DMS153 (cell line): ENCODE results near the gene CDIP1.

ENCODE experiments used
- DNase-seq: peaks from one replicate; lab custom pipeline; 2025; lab: John Stamatoyannopoulos, UW

CDIP1 gene

DNA sequence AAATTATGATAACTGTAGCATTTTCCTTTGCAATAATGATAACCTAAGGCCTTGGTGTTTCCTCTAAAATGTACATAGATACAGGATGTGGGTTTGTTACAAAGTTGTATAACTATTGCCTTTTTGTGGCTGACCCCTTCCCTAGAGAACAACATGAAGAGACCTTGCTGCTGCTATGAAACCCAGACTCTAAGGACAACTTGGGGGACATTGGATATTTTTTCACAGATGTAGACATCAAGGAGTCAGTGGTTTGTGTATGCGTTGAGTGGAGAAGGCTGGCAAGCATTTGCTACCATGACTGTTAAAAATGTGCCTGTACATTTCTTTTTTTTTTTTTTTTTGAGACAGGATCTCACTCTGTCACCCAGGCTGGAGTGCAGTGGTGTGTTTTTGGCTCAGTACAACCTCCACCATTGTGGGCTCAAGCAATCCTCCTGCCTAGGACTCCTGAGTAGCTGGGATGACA, 50.0 kb downstream of the CDIP1 start:
- no peak for DNase-seq

DNA sequence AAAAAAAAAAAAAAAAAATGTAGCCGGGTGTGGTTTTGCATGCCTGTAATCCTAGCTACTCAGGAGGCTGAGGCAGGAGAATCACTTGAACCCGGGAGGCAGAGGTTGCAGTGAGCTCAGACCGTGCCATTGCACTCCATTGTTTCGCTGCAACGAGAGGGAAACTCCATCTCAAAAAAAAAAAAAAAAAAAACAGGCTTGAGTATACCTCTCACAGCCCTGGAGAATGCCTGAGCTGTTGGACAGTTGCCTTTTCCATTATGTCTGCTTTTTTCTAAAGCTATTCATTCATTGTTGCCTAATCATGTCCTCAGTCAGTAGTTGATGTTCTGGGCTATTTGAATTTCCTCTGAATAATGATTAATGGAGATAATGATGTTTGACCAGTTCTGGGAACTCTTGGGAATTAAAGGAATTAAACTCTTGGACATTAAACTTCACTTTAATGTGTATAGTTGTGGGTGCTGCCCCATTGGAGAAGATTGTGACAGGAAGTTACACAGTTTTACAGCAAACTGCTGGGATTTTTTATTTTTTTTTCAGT, 50.5 kb downstream of the CDIP1 start:
- no peak for DNase-seq

- no peak for DNase-seq
Observed at GRCh38 chr16:4486126-4486893, 52.3 kb downstream of the CDIP1 start.

GRCh38 chr16:4481963-4482362, 56.6 kb downstream of the CDIP1 start:
- no peak for DNase-seq

DNA sequence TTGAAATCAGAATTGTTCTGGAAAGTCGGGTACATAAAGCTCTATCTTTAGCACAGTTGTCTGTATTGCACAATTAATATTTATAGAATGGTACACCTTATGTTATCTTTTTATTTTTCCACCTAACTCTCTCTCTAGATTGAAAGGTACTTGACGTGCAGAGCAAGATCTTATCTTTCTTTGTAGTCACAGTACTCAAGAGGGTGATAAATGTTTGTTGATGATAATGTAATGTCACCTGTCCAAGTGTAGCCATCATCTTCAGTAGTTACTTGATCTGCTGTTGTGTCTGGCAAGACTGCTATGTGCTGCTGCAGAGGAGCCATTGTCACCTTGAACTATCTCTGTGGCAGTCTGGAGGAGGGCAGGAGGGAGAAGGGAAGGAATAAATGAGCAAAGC, 57.0 kb downstream of the CDIP1 start:
- no peak for DNase-seq

DNA sequence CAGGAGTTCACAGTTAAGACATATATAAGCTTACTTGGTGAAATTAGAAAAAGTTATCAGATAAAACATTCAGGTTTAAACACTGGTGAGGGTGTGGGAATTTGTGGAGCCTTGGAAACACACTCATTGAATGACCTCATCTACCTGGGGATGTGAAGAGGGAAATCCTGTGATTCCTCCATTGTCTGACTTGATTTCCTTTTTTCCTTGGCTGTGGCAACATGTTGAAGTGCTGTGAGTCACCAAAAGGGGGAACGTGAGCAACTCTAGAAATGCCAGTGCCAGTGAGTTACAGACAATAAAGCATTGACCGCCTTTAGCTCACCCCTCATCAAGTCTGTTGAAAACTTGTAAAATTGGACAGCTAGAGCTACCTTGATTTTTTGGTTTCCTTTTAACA, 60.6 kb downstream of the CDIP1 start:
- DNase-seq: peak; percentile 36

DNA sequence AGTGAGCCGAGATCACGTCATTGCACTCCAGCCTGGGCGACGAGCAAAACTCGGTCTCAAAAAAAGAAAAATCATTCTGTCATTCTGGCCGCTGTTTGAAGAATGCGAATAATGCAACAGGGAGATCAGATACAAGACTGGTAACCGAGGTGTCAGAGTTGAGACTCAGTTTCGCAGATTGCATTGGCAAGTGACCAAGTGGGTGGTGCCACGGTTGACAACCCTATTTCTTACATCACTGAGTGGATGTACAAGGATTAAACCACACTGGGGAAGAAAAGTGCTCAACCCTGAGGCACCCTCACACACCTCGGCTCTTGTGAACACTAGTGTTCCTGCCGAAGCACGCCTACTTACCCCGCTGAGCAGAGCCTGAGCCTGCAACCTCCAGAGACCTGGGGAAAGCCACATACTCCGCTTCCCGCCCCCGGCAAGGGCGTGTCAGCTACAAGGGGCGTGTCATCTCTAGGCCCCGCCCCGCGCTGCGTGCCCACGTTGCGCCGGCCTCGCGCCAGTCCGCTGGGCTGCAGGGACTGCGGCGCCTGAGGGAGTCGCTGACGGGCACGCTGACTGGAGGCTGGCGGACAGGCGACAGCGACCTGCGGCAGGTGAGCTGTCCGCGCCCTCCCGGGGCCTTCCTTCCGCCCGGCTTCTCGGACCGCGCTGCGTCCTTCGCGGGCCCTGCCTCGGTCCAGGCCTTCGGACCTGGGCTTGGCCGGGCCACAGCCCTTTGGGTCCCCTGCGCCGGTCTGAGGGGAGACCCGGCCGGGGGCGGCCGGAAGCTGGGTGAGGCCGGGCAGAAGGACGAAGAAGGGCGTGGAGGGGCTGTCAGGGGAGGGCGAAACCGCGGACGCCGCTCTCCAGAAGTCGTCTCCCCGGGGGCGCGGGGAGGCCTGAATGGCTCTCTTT, 62.4 kb downstream of the CDIP1 start, which contains the start of gene HMOX2:
TSS of gene HMOX2 (plus strand) at position 519 of the 909 bp plus-strand sequence. CDS start 29,127 bp downstream, outside the sequence.
- peak; percentile 92 for DNase-seq

DNA sequence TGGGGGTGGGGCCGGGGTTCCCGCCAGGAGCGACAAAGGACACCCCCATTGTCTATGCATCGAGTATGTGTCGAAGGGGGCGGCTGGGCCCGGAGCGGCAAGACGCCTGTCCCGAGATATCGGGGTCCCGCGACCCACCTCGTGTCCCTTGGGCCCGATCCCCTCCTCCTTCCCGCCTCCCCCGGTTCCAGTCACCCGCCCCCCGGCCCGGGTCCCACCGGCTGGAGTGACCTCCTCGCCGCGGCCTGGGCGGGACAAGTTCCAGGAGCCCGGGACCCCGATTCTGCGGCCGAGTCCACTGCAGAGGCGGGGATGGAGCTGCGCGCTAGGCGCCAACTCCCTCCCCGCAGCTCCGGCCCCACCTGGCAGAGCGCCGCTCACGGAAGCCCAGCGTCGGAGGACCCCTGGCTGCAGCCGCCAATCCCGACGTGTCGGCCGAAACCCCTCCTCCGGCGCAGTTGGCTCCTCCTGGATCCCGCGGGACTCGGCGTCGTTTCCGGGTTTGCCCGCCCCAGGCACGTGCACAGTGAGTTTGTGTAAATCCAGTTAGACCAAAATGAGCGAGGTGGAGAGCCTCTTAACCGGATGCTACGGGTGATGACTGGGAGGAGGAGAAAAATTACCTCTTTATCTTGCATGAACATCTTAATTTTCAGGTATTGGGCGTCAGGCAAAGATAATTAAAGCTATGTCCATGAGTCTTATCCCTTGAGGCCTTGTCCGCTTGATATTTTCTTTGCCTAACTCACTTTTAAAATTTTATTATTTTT, 64.2 kb downstream of the CDIP1 start, which contains the start of gene NMRAL1:
TSS of gene NMRAL1 (minus strand) at position 434 of the 770 bp plus-strand sequence. CDS start 493 bp downstream, outside the sequence.
- DNase-seq: peak; percentile 95

DNA sequence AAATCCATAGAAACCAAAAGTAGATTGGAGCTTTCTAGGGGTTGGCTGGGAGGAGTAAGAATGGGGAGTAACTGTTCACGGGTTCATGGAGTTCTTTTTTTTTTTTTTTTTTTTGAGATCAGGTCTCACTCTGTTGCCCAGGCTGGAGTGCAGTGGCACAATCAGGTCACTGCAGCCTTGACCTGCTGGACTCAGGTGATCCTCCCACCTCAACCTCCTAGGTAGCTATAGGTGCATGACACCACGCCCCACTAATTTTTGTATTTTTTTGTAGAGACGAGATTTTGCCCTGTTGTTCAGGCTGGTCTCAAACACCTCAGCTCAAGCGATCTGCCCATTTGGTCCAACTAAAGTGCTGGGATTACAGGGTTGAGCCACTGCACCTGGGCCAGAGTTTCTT, 65.7 kb downstream of the CDIP1 start:
- no peak for DNase-seq

DNA sequence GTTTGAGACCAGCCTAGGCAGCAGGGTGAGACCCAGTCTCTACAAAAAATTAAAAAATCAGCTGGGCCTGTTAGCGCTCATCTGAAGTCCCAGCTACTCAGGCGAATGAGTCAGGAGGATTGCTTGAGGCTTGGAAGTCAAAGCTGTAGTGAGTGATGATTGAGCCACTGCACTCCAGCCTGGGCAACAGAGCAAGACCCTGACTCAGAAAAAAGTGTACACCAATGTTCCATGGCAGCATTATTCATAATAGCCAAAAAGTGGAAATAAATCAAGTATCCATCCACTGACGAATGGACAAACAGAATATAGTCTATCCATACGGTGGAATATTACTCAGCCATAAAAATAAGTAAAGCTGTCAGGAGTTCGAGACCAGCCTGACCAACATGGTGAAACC, 66.7 kb downstream of the CDIP1 start:
- DNase-seq: no peak

DNA sequence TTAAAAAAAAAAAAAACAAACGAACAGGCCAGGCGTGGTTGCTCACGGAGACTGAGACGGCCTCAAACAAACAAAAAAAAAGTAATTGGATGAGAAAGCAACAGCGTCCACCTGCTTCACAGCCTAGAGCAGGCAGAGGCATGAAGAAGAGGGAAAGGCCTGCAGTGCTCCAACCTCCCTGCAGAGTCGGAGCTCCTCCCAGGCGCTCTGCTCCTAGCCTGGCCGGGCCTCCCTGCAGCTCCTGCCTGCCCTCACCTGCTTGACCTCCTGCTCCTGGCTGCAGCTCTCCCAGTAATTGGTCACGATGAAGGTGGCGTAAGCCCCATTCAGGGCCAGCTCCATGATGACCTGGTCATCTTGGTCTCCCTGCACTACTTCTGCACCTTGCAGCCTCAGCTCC, 69.6 kb downstream of the CDIP1 start:
- DNase-seq: no peak

- DNase-seq: no peak
Observed at GRCh38 chr16:4467916-4468315, 70.7 kb downstream of the CDIP1 start.

DNA sequence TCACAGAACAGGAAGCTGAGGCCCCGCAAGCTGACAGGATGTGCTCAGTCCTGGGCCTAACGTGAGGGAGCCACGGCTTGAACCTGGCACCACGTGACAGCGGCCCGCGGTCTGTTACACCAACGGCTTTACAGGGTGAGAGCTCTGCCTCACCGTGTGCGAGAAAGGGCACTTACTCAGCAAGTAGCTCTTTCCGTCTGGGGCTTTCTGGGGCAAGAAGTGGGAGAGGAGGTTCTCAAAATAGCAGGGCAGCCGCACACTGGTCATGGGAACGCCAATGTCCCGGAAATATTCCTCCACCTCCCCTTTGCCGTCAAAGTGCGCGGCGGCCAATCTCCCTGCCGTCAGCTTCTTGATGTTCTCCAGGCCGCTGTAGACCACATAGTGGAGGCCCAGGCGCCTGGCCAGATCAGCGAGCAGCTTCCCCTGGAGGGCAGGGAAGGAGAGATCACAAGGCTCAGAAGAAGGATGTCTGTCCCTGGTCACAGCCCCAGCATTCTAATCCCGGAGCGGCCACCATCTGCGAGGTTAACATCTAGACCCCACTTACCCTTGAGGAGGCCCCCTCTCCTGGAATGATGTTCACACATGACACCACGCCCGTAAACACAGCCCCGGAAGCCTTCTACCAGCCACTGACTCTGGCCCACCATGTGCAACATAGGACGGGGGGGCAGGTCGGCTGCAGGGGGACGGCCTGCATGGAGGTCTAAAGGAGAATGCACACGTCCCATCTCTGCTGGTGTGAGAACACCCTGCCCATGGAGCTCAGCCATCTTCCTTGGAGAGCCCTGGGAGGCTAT, 72.4 kb downstream of the CDIP1 start:
- no peak for DNase-seq

DNA sequence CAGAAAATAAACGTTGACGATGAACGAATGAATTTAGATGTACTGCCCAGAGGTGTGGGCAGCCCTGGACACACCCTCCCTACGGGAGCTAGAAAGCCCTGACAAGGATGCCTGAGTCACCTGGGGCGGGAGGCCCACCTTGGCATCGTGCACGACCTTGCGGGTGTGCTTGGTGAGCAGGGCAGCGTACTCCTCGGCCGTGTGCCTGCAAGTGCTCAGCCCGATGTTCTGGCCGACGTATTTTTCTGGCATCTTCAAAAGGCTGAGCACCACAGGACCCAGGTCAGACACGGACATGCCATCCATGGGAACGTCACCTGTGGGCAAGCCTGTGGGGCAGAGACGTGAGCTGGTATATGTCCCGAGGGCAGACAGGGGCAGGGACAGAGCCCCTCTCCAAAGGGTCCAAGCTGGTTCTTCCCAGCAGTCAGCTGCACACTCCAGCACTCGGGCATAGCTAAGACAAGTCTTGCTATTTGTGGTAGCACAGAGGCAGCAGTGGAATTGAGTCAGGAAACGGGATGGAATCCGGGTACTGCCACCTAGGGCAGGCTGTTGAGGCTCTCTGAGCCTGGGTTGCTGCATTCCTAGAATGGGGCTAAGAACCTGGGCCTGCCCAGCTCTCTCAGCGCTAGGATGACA, 74.9 kb downstream of the CDIP1 start:
- DNase-seq: no peak

DNA sequence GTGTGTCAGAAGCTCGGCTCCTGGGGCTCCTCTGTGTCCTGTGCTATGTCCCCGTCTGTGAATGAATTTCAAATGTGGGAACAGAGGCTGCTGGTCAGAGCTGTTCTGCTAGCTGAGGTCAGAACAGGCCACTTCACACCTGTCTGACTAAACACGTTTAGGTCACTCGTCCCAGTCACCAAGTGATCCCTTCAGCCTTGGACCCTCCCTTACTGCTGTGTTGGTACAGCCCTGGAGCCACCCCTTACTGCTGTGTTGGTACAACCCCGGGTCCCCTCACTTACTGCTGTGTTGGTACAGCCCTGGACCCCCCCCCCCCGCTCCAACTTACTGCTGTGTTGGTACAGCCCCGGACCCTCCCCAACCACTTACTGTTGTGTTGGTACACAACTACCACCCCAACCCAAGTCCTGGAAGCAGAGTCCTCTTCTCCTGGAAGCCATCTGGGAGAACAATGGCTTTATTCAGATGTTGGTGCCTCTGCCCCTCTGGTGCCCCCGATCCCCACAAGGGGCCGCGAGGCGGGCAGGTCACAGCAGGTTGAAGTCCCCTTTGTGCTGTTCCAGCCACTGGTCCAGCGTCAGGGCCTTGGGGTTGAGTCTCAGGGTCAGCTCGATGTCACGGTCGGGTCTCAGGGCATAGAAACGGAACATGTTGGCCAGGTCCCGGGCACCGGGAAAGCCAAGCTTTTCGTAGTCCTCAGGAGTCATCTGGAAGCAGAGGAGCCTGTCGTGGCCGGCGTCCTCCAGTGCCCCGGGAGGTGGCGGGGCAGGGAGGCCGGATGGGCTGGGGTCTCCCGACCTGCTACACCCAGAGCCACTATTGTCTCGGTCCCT, 77.1 kb downstream of the CDIP1 start:
- DNase-seq: no peak

DNA sequence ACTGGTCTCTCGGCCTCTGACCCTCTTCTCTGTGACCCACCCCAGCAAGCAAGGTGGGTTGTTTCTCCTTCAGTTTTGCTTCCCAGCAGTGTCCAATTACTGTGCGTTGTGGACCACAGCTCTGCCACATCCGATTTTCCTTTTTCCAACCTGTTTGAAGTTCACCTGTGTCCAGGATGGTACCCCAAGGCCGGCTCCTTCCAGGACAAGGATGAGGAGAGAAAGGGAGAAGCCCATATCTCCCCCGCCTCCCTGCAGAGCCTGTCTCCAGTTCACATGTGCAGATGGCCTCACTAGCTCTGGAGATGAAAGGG, 77.7 kb downstream of the CDIP1 start:
- DNase-seq: no peak
